GM12878 (cell line): ENCODE measurements around the gene SYNE4. TPM values are rescaled to one million over a fixed set of nuclear protein-coding genes. Genes with fewer than 3 reads are reported as not detected.

Experiments
- ATAC-seq: fragments of 200-7000 bp; cut with Tn5 transposase; 3 replicates; pipeline ENCODE4 v1.9.1; 2020; ENCODE audit warnings: mild to moderate bottlenecking, moderate library complexity
- BruUV-seq: library from RNA; stranded (reverse); fragments of 400-500 nt; replicated peaks from 2 replicates; lab custom pipeline; 2021; lab: Mats Ljungman, UMichigan
- CTCF ChIA-PET: fragments of 300-600 bp; sonication (Branson Sonifier 250); formaldehyde crosslinking; extraction: SDS; loops from one replicate; lab custom pipeline; 2021; ENCODE audit warnings: inconsistent platforms; lab: Yijun Ruan, JAX
- POLR2A ChIA-PET: fragments of 350-600 bp; formaldehyde crosslinking; extraction: SDS; loops from one replicate; lab custom pipeline; 2021; ENCODE audit warnings: inconsistent platforms; lab: Charles Lee
- RAD21 ChIA-PET: fragments of 300-600 bp; sonication (Branson Sonifier 250); formaldehyde crosslinking; loops from one replicate; lab custom pipeline; 2023; ENCODE audit warnings: antibody characterized with exemption; ENCODE audit not compliant: unreplicated experiment; lab: Charles Lee
- SMC1A ChIA-PET: fragments of 300-600 bp; sonication (Branson Sonifier 250); formaldehyde crosslinking; loops from one replicate; lab custom pipeline; 2023; ENCODE audit not compliant: unreplicated experiment, uncharacterized antibody; lab: Charles Lee
- DNase-seq: peaks from one replicate; pipeline ENCODE4 v3.0.0-alpha.2; 2011; ENCODE audit warnings: low read depth, low spot score
- FAIRE-seq: peaks from 3 replicates; lab custom pipeline; 2011; peaks lifted over from hg19 to GRCh38; lab: Jason Lieb, UNC
- H2AFZ ChIP-seq: 2 replicates; pipeline ENCODE4 v1.6.0; 2011; ENCODE audit warnings: low read depth, low read length, control low read depth; ENCODE audit not compliant: control insufficient read depth
- H3K27ac ChIP-seq: 2 replicates; pipeline ENCODE4 v1.5.1; 2011; ENCODE audit warnings: control low read depth; ENCODE audit not compliant: control insufficient read depth, insufficient read depth
- H3K27me3 ChIP-seq, 2 experiments: replicated peaks in 1 of 2; 2 replicates each; pipeline versions ENCODE4 v1.6.0 to v1.6.1; 2011; ENCODE audit warnings: low read length in 1 of 2; ENCODE audit not compliant: control insufficient read depth in 2 of 2, insufficient read depth in 2 of 2
- H3K36me3 ChIP-seq, 2 experiments: 2 replicates each; pipeline ENCODE4 v1.5.1; 2011; ENCODE audit warnings: low read length in 1 of 2; ENCODE audit not compliant: control insufficient read depth in 2 of 2, insufficient read depth in 2 of 2
- H3K4me1 ChIP-seq: 2 replicates; pipeline ENCODE4 v1.6.1; 2011; ENCODE audit warnings: mild to moderate bottlenecking, low read length, moderate library complexity, mixed read lengths; ENCODE audit not compliant: control insufficient read depth, insufficient read depth
- H3K4me2 ChIP-seq: 2 replicates; pipeline ENCODE4 v1.6.0; 2011; ENCODE audit warnings: control low read depth; ENCODE audit not compliant: control insufficient read depth, insufficient read depth
- H3K4me3 ChIP-seq: fragments of 200-600 bp; sonication (generic); 2 replicates; pipeline ENCODE4 v1.5.1; 2016
- H3K79me2 ChIP-seq: 2 replicates; pipeline ENCODE4 v1.6.0; 2011; ENCODE audit warnings: low read length; ENCODE audit not compliant: control insufficient read depth, insufficient read depth
- H3K9ac ChIP-seq: 2 replicates; pipeline ENCODE4 v1.8.0; 2011; ENCODE audit warnings: low read length, control low read depth, mixed read lengths; ENCODE audit not compliant: control insufficient read depth, insufficient read depth
- H3K9me3 ChIP-seq: replicated peaks from 3 replicates; pipeline ENCODE4 v1.5.1; 2011; ENCODE audit warnings: mild to moderate bottlenecking, low read length; ENCODE audit not compliant: control insufficient read depth, insufficient read depth
- H4K20me1 ChIP-seq: 2 replicates; pipeline ENCODE4 v1.6.0; 2011; ENCODE audit not compliant: control insufficient read depth, insufficient read depth
- DPF2 ChIP-seq: fragments of 450-650 bp; IDR thresholded peaks from 2 replicates; pipeline ENCODE4 v1.6.1; 2017; ENCODE audit warnings: mild to moderate bottlenecking
- EED ChIP-seq: sonication (generic); IDR thresholded peaks from 2 replicates; pipeline ENCODE4 v1.6.1; 2016; ENCODE audit warnings: antibody characterized with exemption, low read depth
- HCFC1 ChIP-seq: fragments of 150-350 bp; IDR thresholded peaks from 2 replicates; pipeline ENCODE4 v1.6.1; 2014; ENCODE audit warnings: low read length
- HDGF ChIP-seq: fragments of 450-650 bp; IDR thresholded peaks from 2 replicates; pipeline ENCODE4 v1.6.1; 2016; ENCODE audit warnings: antibody characterized with exemption
- KDM1A ChIP-seq: fragments of 200-600 bp; sonication (generic); IDR thresholded peaks from 2 replicates; pipeline ENCODE4 v1.6.1; 2016; ENCODE audit warnings: borderline replicate concordance
- MXI1 ChIP-seq: fragments of 150-350 bp; IDR thresholded peaks from 2 replicates; pipeline ENCODE4 v1.6.1; 2011; ENCODE audit warnings: low read depth, mild to moderate bottlenecking, inconsistent platforms, low read length, improper control_type of control experiment
- NFYA ChIP-seq: IDR thresholded peaks from 2 replicates; pipeline ENCODE4 v1.6.1; 2011; ENCODE audit warnings: low read depth, mild to moderate bottlenecking, low read length, improper control_type of control experiment, borderline replicate concordance
- NR2F1 ChIP-seq: fragments of 450-650 bp; conservative IDR thresholded peaks from 2 replicates; pipeline ENCODE4 v1.6.1; 2017; ENCODE audit warnings: mild to moderate bottlenecking
- RAD21 ChIP-seq: IDR thresholded peaks from 2 replicates; pipeline ENCODE4 v1.6.1; 2011; ENCODE audit warnings: mild to moderate bottlenecking, low read depth, low read length, moderate library complexity; ENCODE audit not compliant: insufficient read depth
- RUNX3 ChIP-seq: IDR thresholded peaks from 2 replicates; pipeline ENCODE4 v1.6.1; 2012; ENCODE audit warnings: low read length, inconsistent platforms
- SIN3A ChIP-seq: IDR thresholded peaks from 2 replicates; pipeline ENCODE4 v1.6.1; 2012; ENCODE audit warnings: low read depth, low read length, improper control_type of control experiment
- SPI1 ChIP-seq: IDR thresholded peaks from 2 replicates; pipeline ENCODE4 v1.6.1; 2011; ENCODE audit warnings: low read depth, mild to moderate bottlenecking, low read length, moderate library complexity, borderline replicate concordance; ENCODE audit not compliant: insufficient read depth
- TCF12 ChIP-seq: IDR thresholded peaks from 2 replicates; pipeline ENCODE4 v1.6.1; 2011; ENCODE audit warnings: low read depth, mild to moderate bottlenecking, low read length
- WRNIP1 ChIP-seq: IDR thresholded peaks from 2 replicates; pipeline ENCODE4 v1.6.1; 2011; ENCODE audit warnings: low read depth, low read length, improper control_type of control experiment, borderline replicate concordance
- WGBS: methylation state at CpG from one replicate; pipeline ENCODE4 v1.1.6; 2016; ENCODE audit warnings: low lambda C conversion rate; ENCODE audit not compliant: insufficient replicate concordance, insufficient coverage; ENCODE audit errors: missing lambda C conversion rate; 5-methylcytosine and 5-hydroxymethylcytosine counted together
- in situ Hi-C: fragments of 300-500 bp; cut with MboI; formaldehyde crosslinking; loops from 9 replicates; pipeline ENCODE4 v1.14.3; 2018; ENCODE audit warnings: mixed read lengths
- intact Hi-C: fragments of 100-400 bp; cut with micrococcal nuclease; formaldehyde crosslinking; loops from one replicate; pipeline ENCODE4 v1.14.2; 2022; ENCODE audit not compliant: unreplicated experiment
- polyA plus RNA-seq, 11 experiments: library from polyadenylated mRNA; depleted of rRNA in 4 of 11; unstranded in 6 of 11; stranded (reverse) in 5 of 11; fragments of >200 nt; fragmentation: Nextera tagmentation in 4 of 11; fragmentation: Illumina TruSeq in 1 of 11; extraction: Ambion mirVana in 4 of 11; extraction: Trizol in 1 of 11; gene quantifications; 1 replicate in 1 of 11; 2 replicates in 10 of 11; pipeline versions ENCODE4 v1.2.1 to v1.2.3, GENCODE V29; 2011 to 2016; ENCODE audit warnings: inconsistent platforms in 2 of 11, missing spikeins in 2 of 11, low read depth in 1 of 11
- total RNA-seq, 4 experiments: library from RNA; depleted of rRNA in 3 of 4; stranded (reverse); fragments of >200 nt in 3 of 4; fragmentation: Illumina TruSeq in 1 of 4; extraction: Trizol in 1 of 4; gene quantifications; 2 replicates each; pipeline versions ENCODE4 v1.2.1 to v1.2.3, GENCODE V29; 2013 to 2021
- TF ChIP-seq, protein P1 (sequence below): fragments of 450-650 bp; IDR thresholded peaks from 2 replicates; pipeline ENCODE4 v1.6.1; 2018; ENCODE audit warnings: borderline replicate concordance, mild to moderate bottlenecking; ENCODE audit not compliant: partially characterized antibody
- TF ChIP-seq, protein P2 (sequence below): fragments of 450-650 bp; IDR thresholded peaks from 2 replicates; pipeline ENCODE4 v1.6.1; 2016; ENCODE audit warnings: mild to moderate bottlenecking
- TF ChIP-seq, protein P3 (sequence below): fragments of 450-650 bp; IDR thresholded peaks from 2 replicates; pipeline ENCODE4 v1.6.1; 2014; ENCODE audit warnings: mild to moderate bottlenecking

The SYNE4 gene
- total and polyA plus RNA-seq, 10 of the 15 experiments (the other 5 are each of a cell fraction or from before 2014, with no cell fraction given), result 0.35 to 1.2 (median 0.71) TPM

DNA sequence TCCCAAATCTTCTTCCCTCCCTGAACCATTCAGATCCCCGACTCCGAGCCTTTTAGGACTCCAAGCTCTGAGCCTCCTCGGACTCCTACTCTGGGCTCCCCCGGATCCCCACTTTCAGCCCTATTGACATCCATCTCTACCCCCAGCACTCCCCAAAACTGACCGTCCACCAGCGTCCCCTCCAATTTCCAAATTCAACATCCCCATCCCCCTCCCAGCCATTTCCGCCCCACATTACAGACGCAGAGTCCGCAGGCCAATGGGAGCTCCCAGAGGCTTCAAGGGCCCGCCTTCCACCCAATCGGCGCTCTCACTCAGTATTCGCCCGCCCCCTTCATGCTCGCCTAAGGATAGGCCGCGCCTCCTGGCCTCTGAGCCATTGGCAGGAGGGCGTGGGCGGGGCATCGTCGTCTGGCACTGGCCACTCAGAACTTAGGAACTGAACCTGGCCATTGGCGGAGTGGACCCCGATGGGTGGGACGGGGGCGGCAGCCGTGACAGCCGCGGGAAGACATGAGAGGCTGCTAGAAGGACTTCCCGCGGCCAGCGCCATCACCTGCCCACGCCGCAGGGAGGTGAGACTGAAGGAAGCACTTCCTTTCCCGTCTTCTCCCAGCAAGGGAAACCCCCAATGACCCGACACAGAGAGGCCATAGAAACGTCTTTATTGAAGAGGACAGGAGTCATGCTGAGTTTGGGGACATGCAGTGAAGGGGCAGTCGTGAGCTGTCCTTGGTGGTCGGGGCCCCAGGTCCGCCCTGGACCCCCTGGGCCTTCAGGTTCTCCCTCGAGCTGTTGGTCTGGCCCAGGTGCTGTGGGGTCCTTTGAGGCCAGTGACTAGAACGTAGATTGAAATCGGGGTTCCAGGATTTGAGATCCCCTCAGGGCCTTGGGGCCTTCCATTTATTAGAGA, 5.7 kb upstream of the SYNE4 start, which contains the start of gene ALKBH6:
Gene ALKBH6, minus strand, starts transcription at position 202 of the 913 bp plus-strand sequence. CDS start 816 bp downstream, outside the sequence.
- ChIA-PET CTCF (interaction anchor here (0.6 to 1.5 kb wide), 8 partner anchors 11 to 404 kb away, joined by 3 to 7 read pairs (median 4); no protein-coding TSS in a partner anchor), POLR2A (interaction anchor here (0.5 to 1.5 kb wide), 11 partner anchors 10 to 1356 kb away, joined by 3 to 8 read pairs (median 4); partner anchors contain the start of genes POLR2I, SDHAF1, TBCB and THAP8), SMC1A (interaction anchor here (0.6 to 1.0 kb wide), 4 partner anchors 13 to 39 kb away, joined by 3 to 5 read pairs (median 4); no protein-coding TSS in a partner anchor), RAD21 (interaction anchor here (0.7 to 1.7 kb wide), 10 partner anchors 17 to 312 kb away, joined by 3 to 6 read pairs (median 3); partner anchors contain the start of genes POLR2I, TBCB and THAP8)
- WGBS, result under 1% methylated on average over 42 of the region's 42 CpGs
- peak within 1 kb of the TSS; percentile 91 for H3K27ac ChIP-seq
- no peaks in the 10 kb centered on the region for H4K20me1 ChIP-seq
- peak; percentile 96 for DNase-seq
- peak within 1 kb of the TSS; percentile 88 for H2AFZ ChIP-seq
- H3K9me3 ChIP-seq, result no peaks in the 10 kb centered on the region
- peak; percentile 98 for ATAC-seq
- peak within 1 kb of the TSS; percentile 97 for H3K9ac ChIP-seq
- H3K36me3 ChIP-seq, result no peaks in the 10 kb centered on the region; a peak in 1 of 4 replicates
- in situ Hi-C loops (no loop called here), intact Hi-C loops (loop anchor here (5.0 kb wide), 1 partner anchor 38 kb away; the partner anchor contains the start of genes THAP8 and WDR62)
- H3K27me3 ChIP-seq, result no peaks in the 10 kb centered on the region
- peaks cover 16% of the 10 kb centered on the region for H3K79me2 ChIP-seq
- FAIRE-seq, result peak; percentile 99
- H3K4me1 ChIP-seq, result no peaks in the 10 kb centered on the region; the same call in 1 of the 2 replicates
- TSS peak; percentile 86 for BruUV-seq
- H3K4me3 ChIP-seq, result peak within 1 kb of the TSS; percentile 97
- H3K4me2 ChIP-seq, result peak within 1 kb of the TSS; percentile 86
- TF ChIP-seq WRNIP1 (no peak), KDM1A (no peak), TCF12 (0 out of 2 replicates have a peak, but pooled peaks have one; percentile 34), NFYA (peak; percentile 54), RAD21 (no peak), MXI1 (peak; percentile 85), SIN3A (peak; percentile 79; the same call in 1 of the 2 replicates), EED (peak; percentile 51; the same call in 1 of the 2 replicates), HCFC1 (peak; percentile 34; the same call in 1 of the 2 replicates), DPF2 (no peak), SPI1 (peak; percentile 26; the same call in 1 of the 2 replicates), HDGF (peak; percentile 98), NR2F1 (0 out of 2 replicates have a peak, but pooled peaks have one; percentile 46), RUNX3 (peak; percentile 45)
- TF ChIP-seq, protein P1, sequence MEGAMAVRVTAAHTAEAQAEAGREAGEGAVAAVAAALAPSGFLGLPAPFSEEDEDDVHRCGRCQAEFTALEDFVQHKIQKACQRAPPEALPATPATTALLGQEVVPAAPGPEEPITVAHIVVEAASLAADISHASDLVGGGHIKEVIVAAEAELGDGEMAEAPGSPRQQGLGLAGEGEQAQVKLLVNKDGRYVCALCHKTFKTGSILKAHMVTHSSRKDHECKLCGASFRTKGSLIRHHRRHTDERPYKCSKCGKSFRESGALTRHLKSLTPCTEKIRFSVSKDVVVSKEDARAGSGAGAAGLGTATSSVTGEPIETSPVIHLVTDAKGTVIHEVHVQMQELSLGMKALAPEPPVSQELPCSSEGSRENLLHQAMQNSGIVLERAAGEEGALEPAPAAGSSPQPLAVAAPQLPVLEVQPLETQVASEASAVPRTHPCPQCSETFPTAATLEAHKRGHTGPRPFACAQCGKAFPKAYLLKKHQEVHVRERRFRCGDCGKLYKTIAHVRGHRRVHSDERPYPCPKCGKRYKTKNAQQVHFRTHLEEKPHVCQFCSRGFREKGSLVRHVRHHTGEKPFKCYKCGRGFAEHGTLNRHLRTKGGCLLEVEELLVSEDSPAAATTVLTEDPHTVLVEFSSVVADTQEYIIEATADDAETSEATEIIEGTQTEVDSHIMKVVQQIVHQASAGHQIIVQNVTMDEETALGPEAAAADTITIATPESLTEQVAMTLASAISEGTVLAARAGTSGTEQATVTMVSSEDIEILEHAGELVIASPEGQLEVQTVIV, result peak; percentile 81
- TF ChIP-seq, protein P2, sequence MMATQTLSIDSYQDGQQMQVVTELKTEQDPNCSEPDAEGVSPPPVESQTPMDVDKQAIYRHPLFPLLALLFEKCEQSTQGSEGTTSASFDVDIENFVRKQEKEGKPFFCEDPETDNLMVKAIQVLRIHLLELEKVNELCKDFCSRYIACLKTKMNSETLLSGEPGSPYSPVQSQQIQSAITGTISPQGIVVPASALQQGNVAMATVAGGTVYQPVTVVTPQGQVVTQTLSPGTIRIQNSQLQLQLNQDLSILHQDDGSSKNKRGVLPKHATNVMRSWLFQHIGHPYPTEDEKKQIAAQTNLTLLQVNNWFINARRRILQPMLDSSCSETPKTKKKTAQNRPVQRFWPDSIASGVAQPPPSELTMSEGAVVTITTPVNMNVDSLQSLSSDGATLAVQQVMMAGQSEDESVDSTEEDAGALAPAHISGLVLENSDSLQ, result peak; percentile 87; the same call in 1 of the 2 replicates
- TF ChIP-seq, protein P3, sequence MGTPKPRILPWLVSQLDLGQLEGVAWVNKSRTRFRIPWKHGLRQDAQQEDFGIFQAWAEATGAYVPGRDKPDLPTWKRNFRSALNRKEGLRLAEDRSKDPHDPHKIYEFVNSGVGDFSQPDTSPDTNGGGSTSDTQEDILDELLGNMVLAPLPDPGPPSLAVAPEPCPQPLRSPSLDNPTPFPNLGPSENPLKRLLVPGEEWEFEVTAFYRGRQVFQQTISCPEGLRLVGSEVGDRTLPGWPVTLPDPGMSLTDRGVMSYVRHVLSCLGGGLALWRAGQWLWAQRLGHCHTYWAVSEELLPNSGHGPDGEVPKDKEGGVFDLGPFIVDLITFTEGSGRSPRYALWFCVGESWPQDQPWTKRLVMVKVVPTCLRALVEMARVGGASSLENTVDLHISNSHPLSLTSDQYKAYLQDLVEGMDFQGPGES, result peak; percentile 92
